GM23338 (cell line): Measurements from ENCODE around the gene BNC2. TPM values are rescaled to one million over a fixed set of nuclear protein-coding genes. Genes with fewer than 3 reads are reported as not detected.

Experiments used
- ATAC-seq: fragments of 200-7000 bp; cut with Tn5 transposase; 3 replicates; pipeline ENCODE4 v1.9.1; 2020
- DNase-seq: peaks from one replicate; pipeline ENCODE4 v3.0.0-alpha.2; 2015; ENCODE audit warnings: low spot score
- H2AFZ ChIP-seq: fragments of 200-600 bp; sonication (generic); 2 replicates; pipeline ENCODE4 v1.8.0; 2016; ENCODE audit warnings: antibody characterized with exemption, mild to moderate bottlenecking, moderate library complexity
- H3F3A ChIP-seq: fragments of 200-600 bp; sonication (generic); replicated peaks from 2 replicates; pipeline ENCODE4 v1.8.0; 2017; ENCODE audit warnings: antibody characterized with exemption, mixed run types, low read depth
- H3K27ac ChIP-seq: fragments of 200-600 bp; sonication (generic); 2 replicates; pipeline ENCODE4 v1.6.1; 2016; ENCODE audit warnings: low read depth
- H3K27me3 ChIP-seq: fragments of 200-600 bp; sonication (generic); 2 replicates; pipeline ENCODE4 v1.8.0; 2016; ENCODE audit warnings: mild to moderate bottlenecking, mixed run types, moderate library complexity; ENCODE audit not compliant: insufficient read depth
- H3K36me3 ChIP-seq: fragments of 200-600 bp; sonication (generic); 2 replicates; pipeline ENCODE4 v1.8.0; 2016; ENCODE audit warnings: mild to moderate bottlenecking; ENCODE audit not compliant: insufficient read depth
- H3K4me1 ChIP-seq: fragments of 200-600 bp; sonication (generic); 2 replicates; pipeline ENCODE4 v1.8.0; 2016; ENCODE audit warnings: mild to moderate bottlenecking, moderate library complexity; ENCODE audit not compliant: insufficient read depth
- H3K4me2 ChIP-seq: fragments of 200-600 bp; sonication (generic); 2 replicates; pipeline ENCODE4 v1.7.1; 2017; ENCODE audit warnings: mixed run types
- H3K4me3 ChIP-seq: fragments of 200-600 bp; sonication (generic); 2 replicates; pipeline ENCODE4 v1.6.1; 2016; ENCODE audit warnings: mixed run types
- H3K79me2 ChIP-seq: fragments of 200-600 bp; sonication (generic); replicated peaks from 2 replicates; pipeline ENCODE4 v1.8.0; 2017; ENCODE audit warnings: mild to moderate bottlenecking; ENCODE audit not compliant: insufficient read depth
- H3K9me2 ChIP-seq: fragments of 200-600 bp; sonication (generic); 2 replicates; pipeline ENCODE4 v1.8.0; 2017; ENCODE audit not compliant: insufficient read depth
- H4K20me1 ChIP-seq: fragments of 200-600 bp; sonication (generic); replicated peaks from 2 replicates; pipeline ENCODE4 v1.8.0; 2017; ENCODE audit warnings: mild to moderate bottlenecking; ENCODE audit not compliant: insufficient read depth
- H3K27ac Mint-ChIP-seq: 2 replicates; pipeline ENCODE4 v1.8.0; 2020; ENCODE audit warnings: inconsistent platforms, mild to moderate bottlenecking, moderate library complexity, mixed read lengths
- H3K27me3 Mint-ChIP-seq: 3 replicates; pipeline ENCODE4 v1.8.0; 2022; ENCODE audit warnings: low read depth, mild to moderate bottlenecking, moderate library complexity, mixed read lengths, inconsistent platforms; ENCODE audit not compliant: insufficient read depth, poor library complexity
- H3K36me3 Mint-ChIP-seq: 3 replicates; pipeline ENCODE4 v1.8.0; 2021; ENCODE audit warnings: low read depth, mild to moderate bottlenecking, inconsistent platforms, moderate library complexity, mixed read lengths
- H3K4me1 Mint-ChIP-seq: 3 replicates; pipeline ENCODE4 v1.8.0; 2020; ENCODE audit warnings: mild to moderate bottlenecking, inconsistent platforms, mixed read lengths
- H3K4me3 Mint-ChIP-seq: 3 replicates; pipeline ENCODE4 v1.8.0; 2021; ENCODE audit warnings: moderate library complexity, mild to moderate bottlenecking, inconsistent platforms, mixed read lengths
- H3K9me3 Mint-ChIP-seq: 3 replicates; pipeline ENCODE4 v1.8.0; 2020; ENCODE audit warnings: moderate library complexity, mild to moderate bottlenecking, inconsistent platforms, mixed read lengths
- EZH2phosphoT487 ChIP-seq: fragments of 200-600 bp; sonication (generic); IDR thresholded peaks from one replicate; pipeline ENCODE4 v1.8.1; 2018; ENCODE audit warnings: antibody characterized with exemption; ENCODE audit not compliant: unreplicated experiment
- JUNB ChIP-seq: IDR thresholded peaks from one replicate; pipeline ENCODE4 v1.6.1; 2016; ENCODE audit warnings: antibody characterized with exemption; ENCODE audit not compliant: unreplicated experiment
- POLR2AphosphoS5 ChIP-seq: IDR thresholded peaks from 2 replicates; pipeline ENCODE4 v1.6.1; 2016; ENCODE audit warnings: antibody characterized with exemption, low read depth
- STAT1 ChIP-seq: IDR thresholded peaks from one replicate; pipeline ENCODE4 v1.6.1; 2016; ENCODE audit warnings: antibody characterized with exemption; ENCODE audit not compliant: unreplicated experiment
- ZNF114 ChIP-seq: fragments of 250-450 bp; sonication (Bioruptor Pico); IDR thresholded peaks from 2 replicates; pipeline ENCODE4 v1.5.0; 2020; ENCODE audit warnings: mild to moderate bottlenecking, moderate library complexity
- ZNF331 ChIP-seq: fragments of 250-450 bp; sonication (Bioruptor Pico); IDR thresholded peaks from 2 replicates; pipeline ENCODE4 v1.5.0; 2020; ENCODE audit warnings: low read depth, mild to moderate bottlenecking, moderate library complexity
- polyA plus RNA-seq: library from polyadenylated mRNA; unstranded; fragments of >200 nt; fragmentation: Nextera tagmentation; extraction: Ambion mirVana; gene quantifications from 2 replicates; pipeline ENCODE4 v1.2.1, GENCODE V29; 2016
- total RNA-seq: library from RNA; depleted of rRNA; stranded (reverse); fragments of >200 nt; shearing (Covaris generic); gene quantifications from 2 replicates; pipeline ENCODE4 v1.2.3, GENCODE V29; 2014
- TF ChIP-seq, protein P1 (sequence below): fragments of 250-450 bp; sonication (Bioruptor Pico); IDR thresholded peaks from 2 replicates; pipeline ENCODE4 v1.5.0; 2020; ENCODE audit warnings: mild to moderate bottlenecking, moderate library complexity

Gene BNC2
- total and polyA plus RNA-seq, 2 experiments from 2014 or later, result 12.7 to 13.2 TPM

- Histone ChIP-seq H3K4me2 (no peak overlapping the region), H3K79me2 (no peaks in the 10 kb centered on the region), H3K4me3 (no peak overlapping the region), H3K9me2 (no peaks in the 10 kb centered on the region), H3F3A (no peaks in the 10 kb centered on the region), H2AFZ (no peak overlapping the region), H3K27me3 (no peaks in the 10 kb centered on the region), H3K4me1 (peaks cover 7% of the 10 kb centered on the region; the same call in 1 of the 2 replicates), H4K20me1 (no peaks in the 10 kb centered on the region), H3K27ac (no peak overlapping the region), H3K36me3 (no peaks in the 10 kb centered on the region)
- H3K27me3 Mint-ChIP-seq, result no peaks in the 10 kb centered on the region
- no peak overlapping the region for H3K4me3 Mint-ChIP-seq
- H3K27ac Mint-ChIP-seq, result no peak overlapping the region
- DNase-seq (no peak), ATAC-seq (peak; percentile 32; the same call in 1 of the 3 replicates)
- H3K4me1 Mint-ChIP-seq, result peaks cover 32% of the 10 kb centered on the region; the same call in 2 of the 3 replicates
- H3K9me3 Mint-ChIP-seq, result no peaks in the 10 kb centered on the region
- H3K36me3 Mint-ChIP-seq, result no peaks in the 10 kb centered on the region
- TF ChIP-seq, protein P1, sequence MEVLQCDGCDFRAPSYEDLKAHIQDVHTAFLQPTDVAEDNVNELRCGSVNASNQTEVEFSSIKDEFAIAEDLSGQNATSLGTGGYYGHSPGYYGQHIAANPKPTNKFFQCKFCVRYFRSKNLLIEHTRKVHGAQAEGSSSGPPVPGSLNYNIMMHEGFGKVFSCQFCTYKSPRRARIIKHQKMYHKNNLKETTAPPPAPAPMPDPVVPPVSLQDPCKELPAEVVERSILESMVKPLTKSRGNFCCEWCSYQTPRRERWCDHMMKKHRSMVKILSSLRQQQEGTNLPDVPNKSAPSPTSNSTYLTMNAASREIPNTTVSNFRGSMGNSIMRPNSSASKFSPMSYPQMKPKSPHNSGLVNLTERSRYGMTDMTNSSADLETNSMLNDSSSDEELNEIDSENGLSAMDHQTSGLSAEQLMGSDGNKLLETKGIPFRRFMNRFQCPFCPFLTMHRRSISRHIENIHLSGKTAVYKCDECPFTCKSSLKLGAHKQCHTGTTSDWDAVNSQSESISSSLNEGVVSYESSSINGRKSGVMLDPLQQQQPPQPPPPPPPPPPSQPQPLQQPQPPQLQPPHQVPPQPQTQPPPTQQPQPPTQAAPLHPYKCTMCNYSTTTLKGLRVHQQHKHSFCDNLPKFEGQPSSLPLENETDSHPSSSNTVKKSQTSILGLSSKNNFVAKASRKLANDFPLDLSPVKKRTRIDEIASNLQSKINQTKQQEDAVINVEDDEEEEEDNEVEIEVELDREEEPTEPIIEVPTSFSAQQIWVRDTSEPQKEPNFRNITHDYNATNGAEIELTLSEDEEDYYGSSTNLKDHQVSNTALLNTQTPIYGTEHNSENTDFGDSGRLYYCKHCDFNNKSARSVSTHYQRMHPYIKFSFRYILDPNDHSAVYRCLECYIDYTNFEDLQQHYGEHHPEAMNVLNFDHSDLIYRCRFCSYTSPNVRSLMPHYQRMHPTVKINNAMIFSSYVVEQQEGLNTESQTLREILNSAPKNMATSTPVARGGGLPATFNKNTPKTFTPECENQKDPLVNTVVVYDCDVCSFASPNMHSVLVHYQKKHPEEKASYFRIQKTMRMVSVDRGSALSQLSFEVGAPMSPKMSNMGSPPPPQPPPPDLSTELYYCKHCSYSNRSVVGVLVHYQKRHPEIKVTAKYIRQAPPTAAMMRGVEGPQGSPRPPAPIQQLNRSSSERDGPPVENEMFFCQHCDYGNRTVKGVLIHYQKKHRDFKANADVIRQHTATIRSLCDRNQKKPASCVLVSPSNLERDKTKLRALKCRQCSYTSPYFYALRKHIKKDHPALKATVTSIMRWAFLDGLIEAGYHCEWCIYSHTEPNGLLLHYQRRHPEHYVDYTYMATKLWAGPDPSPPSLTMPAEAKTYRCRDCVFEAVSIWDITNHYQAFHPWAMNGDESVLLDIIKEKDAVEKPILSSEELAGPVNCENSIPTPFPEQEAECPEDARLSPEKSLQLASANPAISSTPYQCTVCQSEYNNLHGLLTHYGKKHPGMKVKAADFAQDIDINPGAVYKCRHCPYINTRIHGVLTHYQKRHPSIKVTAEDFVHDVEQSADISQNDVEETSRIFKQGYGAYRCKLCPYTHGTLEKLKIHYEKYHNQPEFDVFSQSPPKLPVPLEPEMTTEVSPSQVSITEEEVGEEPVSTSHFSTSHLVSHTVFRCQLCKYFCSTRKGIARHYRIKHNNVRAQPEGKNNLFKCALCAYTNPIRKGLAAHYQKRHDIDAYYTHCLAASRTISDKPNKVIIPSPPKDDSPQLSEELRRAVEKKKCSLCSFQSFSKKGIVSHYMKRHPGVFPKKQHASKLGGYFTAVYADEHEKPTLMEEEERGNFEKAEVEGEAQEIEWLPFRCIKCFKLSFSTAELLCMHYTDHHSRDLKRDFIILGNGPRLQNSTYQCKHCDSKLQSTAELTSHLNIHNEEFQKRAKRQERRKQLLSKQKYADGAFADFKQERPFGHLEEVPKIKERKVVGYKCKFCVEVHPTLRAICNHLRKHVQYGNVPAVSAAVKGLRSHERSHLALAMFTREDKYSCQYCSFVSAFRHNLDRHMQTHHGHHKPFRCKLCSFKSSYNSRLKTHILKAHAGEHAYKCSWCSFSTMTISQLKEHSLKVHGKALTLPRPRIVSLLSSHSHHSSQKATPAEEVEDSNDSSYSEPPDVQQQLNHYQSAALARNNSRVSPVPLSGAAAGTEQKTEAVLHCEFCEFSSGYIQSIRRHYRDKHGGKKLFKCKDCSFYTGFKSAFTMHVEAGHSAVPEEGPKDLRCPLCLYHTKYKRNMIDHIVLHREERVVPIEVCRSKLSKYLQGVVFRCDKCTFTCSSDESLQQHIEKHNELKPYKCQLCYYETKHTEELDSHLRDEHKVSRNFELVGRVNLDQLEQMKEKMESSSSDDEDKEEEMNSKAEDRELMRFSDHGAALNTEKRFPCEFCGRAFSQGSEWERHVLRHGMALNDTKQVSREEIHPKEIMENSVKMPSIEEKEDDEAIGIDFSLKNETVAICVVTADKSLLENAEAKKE, result no peak
These were observed 275.7 kb downstream of the BNC2 start for GRCh38 chr9:16594787-16595186.

- Histone ChIP-seq H3K36me3 (no peaks in the 10 kb centered on the region), H3K9me2 (no peaks in the 10 kb centered on the region), H3F3A (no peaks in the 10 kb centered on the region), H3K4me3 (no peak overlapping the region), H3K79me2 (no peaks in the 10 kb centered on the region), H3K27ac (no peak overlapping the region), H3K27me3 (no peaks in the 10 kb centered on the region), H3K4me1 (peaks cover 7% of the 10 kb centered on the region; the same call in 1 of the 2 replicates), H4K20me1 (no peaks in the 10 kb centered on the region), H2AFZ (no peak overlapping the region), H3K4me2 (no peak overlapping the region)
- peaks cover 30% of the 10 kb centered on the region; the same call in 2 of the 3 replicates for H3K4me1 Mint-ChIP-seq
- ATAC-seq (no peak), DNase-seq (no peak)
- no peaks in the 10 kb centered on the region for H3K27me3 Mint-ChIP-seq
- H3K27ac Mint-ChIP-seq, result no peak overlapping the region
- H3K36me3 Mint-ChIP-seq, result no peaks in the 10 kb centered on the region
- no peak overlapping the region for H3K4me3 Mint-ChIP-seq
- H3K9me3 Mint-ChIP-seq, result no peaks in the 10 kb centered on the region
- TF ChIP-seq ZNF331 (CRISPR knock-in tag), result no peak
- no peak for TF ChIP-seq POLR2AphosphoS5
- no peak for TF ChIP-seq STAT1
- TF ChIP-seq JUNB, result no peak
- TF ChIP-seq, protein P1, result no peak
- TF ChIP-seq EZH2phosphoT487, result no peak
- TF ChIP-seq ZNF114, result no peak
These were observed 276.7 kb downstream of the BNC2 start for GRCh38 chr9:16593746-16594145.
